SJCRH30 (cell line): ENCODE results near the gene PIGN. TPM values are rescaled to one million over a fixed set of nuclear protein-coding genes. Genes with fewer than 3 reads are reported as not detected.
"Not testable (repeated sequence)": the region's sequence is repeated elsewhere in the genome, so short reads cannot be mapped to it uniquely, and the experiment has no call there.

ENCODE experiments used
- DNase-seq, 2 experiments: peaks; one replicate each; pipeline ENCODE4 v3.0.0-alpha.2; 2015 to 2020
- H3K27ac ChIP-seq: fragments of 250-450 bp; sonication (Bioruptor Pico); 2 replicates; pipeline ENCODE4 v1.5.1; 2020; ENCODE audit warnings: mild to moderate bottlenecking, moderate library complexity
- H3K27me3 ChIP-seq: fragments of 250-450 bp; sonication (Bioruptor Pico); 2 replicates; pipeline ENCODE4 v1.5.1; 2020; ENCODE audit warnings: mild to moderate bottlenecking, moderate library complexity
- H3K36me3 ChIP-seq: fragments of 250-450 bp; sonication (Bioruptor Pico); 2 replicates; pipeline ENCODE4 v1.5.1; 2020; ENCODE audit warnings: mild to moderate bottlenecking, moderate library complexity
- H3K4me1 ChIP-seq: fragments of 250-450 bp; sonication (Bioruptor Pico); 2 replicates; pipeline ENCODE4 v1.5.1; 2020; ENCODE audit warnings: mild to moderate bottlenecking, moderate library complexity
- H3K4me3 ChIP-seq: fragments of 250-450 bp; sonication (Bioruptor Pico); 2 replicates; pipeline ENCODE4 v1.5.1; 2020; ENCODE audit warnings: mild to moderate bottlenecking, moderate library complexity
- H3K9me3 ChIP-seq: fragments of 250-450 bp; sonication (Bioruptor Pico); replicated peaks from 2 replicates; pipeline ENCODE4 v1.5.1; 2020; ENCODE audit warnings: mild to moderate bottlenecking, moderate library complexity
- total RNA-seq: library from RNA; depleted of rRNA; stranded (reverse); fragments of >200 nt; shearing (Covaris generic); gene quantifications from 2 replicates; pipeline ENCODE4 v1.2.3, GENCODE V29; 2014

Gene PIGN
- total RNA-seq, 1 experiment from 2014 or later, result 22.1 TPM

- H3K27ac ChIP-seq, result no peak overlapping the region
- no peak for DNase-seq
- H3K4me3 ChIP-seq, result no peak overlapping the region
- no peaks in the 10 kb centered on the region for H3K4me1 ChIP-seq
- H3K9me3 ChIP-seq, result no peaks in the 10 kb centered on the region
- H3K27me3 ChIP-seq, result no peaks in the 10 kb centered on the region
- H3K36me3 ChIP-seq, result no peaks in the 10 kb centered on the region
Observed at GRCh38 chr18:62196079-62196478, 9.2 kb upstream of the PIGN start.

GRCh38 chr18:62189208-62189607 lies 2.4 kb upstream of the PIGN start:
- Histone ChIP-seq H3K9me3 (no peaks in the 10 kb centered on the region), H3K27me3 (no peaks in the 10 kb centered on the region), H3K4me1 (peaks cover 5% of the 10 kb centered on the region; the same call in 1 of the 2 replicates), H3K27ac (no peak overlapping the region), H3K36me3 (no peaks in the 10 kb centered on the region), H3K4me3 (no peak overlapping the region)
- no peak for DNase-seq

GRCh38 chr18:62187543-62188510 lies 971 bp upstream of the PIGN start:
- peak; percentile 8 to 24 for DNase-seq
- H3K4me1 ChIP-seq, result peaks cover 5% of the 10 kb centered on the region; the same call in 1 of the 2 replicates
- H3K27ac ChIP-seq, result peak overlapping the region; percentile 41; the same call in 1 of the 2 replicates
- peak overlapping the region; percentile 93 for H3K4me3 ChIP-seq
- H3K36me3 ChIP-seq, result no peaks in the 10 kb centered on the region
- no peaks in the 10 kb centered on the region for H3K9me3 ChIP-seq
- no peaks in the 10 kb centered on the region for H3K27me3 ChIP-seq

- Histone ChIP-seq H3K9me3 (no peaks in the 10 kb centered on the region), H3K27me3 (no peaks in the 10 kb centered on the region), H3K27ac (peak overlapping the region; percentile 17), H3K4me1 (peaks cover 5% of the 10 kb centered on the region; the same call in 1 of the 2 replicates), H3K4me3 (peak overlapping the region; percentile 93), H3K36me3 (no peaks in the 10 kb centered on the region)
- peak in 1 of 2 experiments; percentile 48 for DNase-seq
Observed at GRCh38 chr18:62186499-62186773, 420 bp downstream of the PIGN start.

- Histone ChIP-seq H3K36me3 (no peaks in the 10 kb centered on the region), H3K4me3 (no peak overlapping the region), H3K4me1 (peaks cover under 1% of the 10 kb centered on the region; the same call in 1 of the 2 replicates), H3K27me3 (no peaks in the 10 kb centered on the region), H3K27ac (no peak overlapping the region), H3K9me3 (no peaks in the 10 kb centered on the region)
- peak; percentile 14 to 56 for DNase-seq
Observed at GRCh38 chr18:62183578-62184195, 3.2 kb downstream of the PIGN start.

- Histone ChIP-seq H3K9me3 (no peaks in the 10 kb centered on the region), H3K4me1 (peaks cover 7% of the 10 kb centered on the region; the same call in 1 of the 2 replicates), H3K4me3 (no peak overlapping the region), H3K27me3 (no peaks in the 10 kb centered on the region), H3K27ac (no peak overlapping the region), H3K36me3 (no peaks in the 10 kb centered on the region)
- DNase-seq, result no peak
Observed at GRCh38 chr18:62182220-62182619, 4.6 kb downstream of the PIGN start.

GRCh38 chr18:62179213-62179612 lies 7.6 kb downstream of the PIGN start:
- Histone ChIP-seq H3K27me3 (no peaks in the 10 kb centered on the region), H3K27ac (no peak overlapping the region), H3K9me3 (no peaks in the 10 kb centered on the region), H3K4me3 (no peak overlapping the region), H3K4me1 (peaks cover 8% of the 10 kb centered on the region; the same call in 1 of the 2 replicates), H3K36me3 (no peaks in the 10 kb centered on the region)
- DNase-seq, result no peak

- no peaks in the 10 kb centered on the region for H3K27me3 ChIP-seq
- H3K4me1 ChIP-seq, result peaks cover 8% of the 10 kb centered on the region; the same call in 1 of the 2 replicates
- H3K4me3 ChIP-seq, result no peak overlapping the region
- H3K9me3 ChIP-seq, result no peaks in the 10 kb centered on the region
- H3K36me3 ChIP-seq, result no peaks in the 10 kb centered on the region
- no peak for DNase-seq
- peak overlapping the region; percentile 51 for H3K27ac ChIP-seq
Observed at GRCh38 chr18:62177271-62177670, 9.6 kb downstream of the PIGN start.

- Histone ChIP-seq H3K27me3 (no peaks in the 10 kb centered on the region), H3K4me1 (peaks cover 8% of the 10 kb centered on the region; the same call in 1 of the 2 replicates), H3K27ac (no peak overlapping the region), H3K9me3 (no peaks in the 10 kb centered on the region), H3K4me3 (no peak overlapping the region), H3K36me3 (no peaks in the 10 kb centered on the region)
- DNase-seq, result no peak
Observed at GRCh38 chr18:62175521-62175920, 11.3 kb downstream of the PIGN start.

- Histone ChIP-seq H3K4me3 (no peak overlapping the region), H3K36me3 (no peaks in the 10 kb centered on the region), H3K27me3 (no peaks in the 10 kb centered on the region), H3K4me1 (peaks cover 2% of the 10 kb centered on the region; the same call in 1 of the 2 replicates), H3K9me3 (no peaks in the 10 kb centered on the region), H3K27ac (no peak overlapping the region)
- DNase-seq, result no peak
Observed at GRCh38 chr18:62172298-62172697, 14.6 kb downstream of the PIGN start.

- Histone ChIP-seq H3K36me3 (no peaks in the 10 kb centered on the region), H3K9me3 (no peaks in the 10 kb centered on the region), H3K27ac (no peak overlapping the region), H3K27me3 (no peaks in the 10 kb centered on the region), H3K4me3 (no peak overlapping the region), H3K4me1 (no peaks in the 10 kb centered on the region)
- no peak for DNase-seq
Observed at GRCh38 chr18:62170857-62171256, 16.0 kb downstream of the PIGN start.

- H3K9me3 ChIP-seq, H3K27ac ChIP-seq, DNase-seq, H3K4me1 ChIP-seq, H3K36me3 ChIP-seq, H3K4me3 ChIP-seq, H3K27me3 ChIP-seq: not testable (repeated sequence)
Observed at GRCh38 chr18:62166524-62166923, 20.3 kb downstream of the PIGN start.

- Histone ChIP-seq H3K27ac (no peak overlapping the region), H3K27me3 (no peaks in the 10 kb centered on the region), H3K4me1 (no peaks in the 10 kb centered on the region), H3K36me3 (no peaks in the 10 kb centered on the region), H3K9me3 (no peaks in the 10 kb centered on the region), H3K4me3 (no peak overlapping the region)
- DNase-seq, result no peak
Observed at GRCh38 chr18:62165583-62165982, 21.3 kb downstream of the PIGN start.

- Histone ChIP-seq H3K36me3 (no peaks in the 10 kb centered on the region), H3K9me3 (no peaks in the 10 kb centered on the region), H3K4me1 (no peaks in the 10 kb centered on the region), H3K27ac (no peak overlapping the region), H3K4me3 (no peak overlapping the region), H3K27me3 (no peaks in the 10 kb centered on the region)
- DNase-seq, result no peak
Observed at GRCh38 chr18:62164855-62165487, 21.9 kb downstream of the PIGN start.

- no peak overlapping the region for H3K27ac ChIP-seq
- no peaks in the 10 kb centered on the region for H3K27me3 ChIP-seq
- no peaks in the 10 kb centered on the region for H3K36me3 ChIP-seq
- DNase-seq, result no peak
- no peak overlapping the region for H3K4me3 ChIP-seq
- no peaks in the 10 kb centered on the region for H3K4me1 ChIP-seq
- H3K9me3 ChIP-seq, result no peaks in the 10 kb centered on the region
Observed at GRCh38 chr18:62164310-62164709, 22.5 kb downstream of the PIGN start.
